NOMO-1 treated with dmso at 0.1 percent for 144 hours (cell line): ENCODE data around the gene CSRP1.
A peak's percentile ranks its signal among the peaks of the same experiment; 100 is the strongest.

Experiments
- DNase-seq: peaks from one replicate; lab custom pipeline; 2025; ENCODE audit not compliant: unreplicated experiment; lab: John Stamatoyannopoulos, UW

CSRP1 gene

GRCh38 chr1:201456499-201457309 is 50.2 kb downstream of the CSRP1 start:
- DNase-seq: peak; percentile 65

- no peak for DNase-seq
These were observed 51.8 kb downstream of the CSRP1 start for GRCh38 chr1:201455098-201455497.

GRCh38 chr1:201454608-201455007 is 52.3 kb downstream of the CSRP1 start:
- DNase-seq: no peak

DNA sequence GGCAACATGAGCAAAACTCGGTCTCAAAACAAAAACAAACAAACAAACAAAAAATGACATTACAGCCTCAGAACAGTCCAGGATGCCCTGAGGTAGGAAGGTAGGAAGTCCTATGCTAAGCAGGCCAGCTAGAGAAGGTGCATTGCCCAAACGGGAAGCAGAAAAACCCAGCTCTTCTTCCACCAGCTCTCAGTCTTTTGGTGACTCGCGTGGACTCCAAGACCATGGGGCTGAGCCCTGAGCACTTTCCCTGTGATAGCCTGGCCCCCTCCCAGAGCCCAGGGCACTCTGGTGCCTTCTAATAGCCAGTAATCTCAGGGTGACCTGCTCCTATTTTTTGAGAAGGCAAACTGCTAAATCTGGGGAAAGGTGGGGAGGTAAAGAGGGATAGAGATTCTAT is 54.1 kb downstream of the CSRP1 start:
- no peak for DNase-seq

GRCh38 chr1:201450721-201451291 is 56.1 kb downstream of the CSRP1 start:
- no peak for DNase-seq

- DNase-seq: no peak
These were observed 57.9 kb downstream of the CSRP1 start for GRCh38 chr1:201448990-201449389.

GRCh38 chr1:201447903-201448871 is 58.7 kb downstream of the CSRP1 start:
- peak; percentile 13 for DNase-seq

DNA sequence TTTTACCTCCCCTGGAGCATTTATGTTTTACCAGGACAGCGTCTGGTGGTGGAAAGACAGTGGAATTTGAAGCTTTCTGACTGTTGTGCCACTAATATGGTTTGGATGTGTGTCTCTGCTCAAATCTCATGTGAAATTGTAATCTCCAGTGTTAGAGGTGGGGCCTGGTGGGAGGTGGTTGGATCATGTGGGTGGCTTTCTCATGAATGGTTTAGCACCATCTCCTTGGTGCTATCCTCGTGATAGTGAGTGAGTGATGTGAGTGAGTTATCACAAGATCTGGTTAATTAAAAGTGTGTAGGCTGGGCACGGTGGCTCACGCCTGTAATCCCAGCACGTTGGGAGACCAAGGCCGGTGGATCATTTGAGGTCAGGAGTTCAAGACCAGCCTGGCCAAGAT is 61.6 kb downstream of the CSRP1 start:
- DNase-seq: no peak

DNA sequence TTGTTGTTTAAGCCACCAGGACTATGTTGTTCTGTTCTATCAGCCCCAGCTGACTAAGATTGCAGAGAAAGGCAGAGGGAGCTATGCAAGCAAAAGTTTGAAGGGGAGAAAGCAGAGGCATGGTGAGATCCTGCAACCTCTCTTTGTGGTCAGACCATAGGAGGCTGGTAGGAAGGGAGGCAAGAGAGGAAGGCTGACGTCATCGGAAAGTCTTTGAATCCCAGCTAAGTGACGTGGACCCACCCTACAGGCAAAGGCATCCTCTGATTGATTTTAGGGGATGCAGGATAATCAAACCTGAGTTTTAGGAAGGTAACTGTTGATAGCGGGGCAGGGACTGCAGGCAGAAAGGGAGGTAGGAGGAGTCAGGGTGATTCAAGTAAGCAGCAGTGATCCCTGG is 62.1 kb downstream of the CSRP1 start:
- no peak for DNase-seq

GRCh38 chr1:201443747-201444146 is 63.2 kb downstream of the CSRP1 start:
- no peak for DNase-seq

- no peak for DNase-seq
These were observed 70.0 kb downstream of the CSRP1 start for GRCh38 chr1:201436969-201437368.

DNA sequence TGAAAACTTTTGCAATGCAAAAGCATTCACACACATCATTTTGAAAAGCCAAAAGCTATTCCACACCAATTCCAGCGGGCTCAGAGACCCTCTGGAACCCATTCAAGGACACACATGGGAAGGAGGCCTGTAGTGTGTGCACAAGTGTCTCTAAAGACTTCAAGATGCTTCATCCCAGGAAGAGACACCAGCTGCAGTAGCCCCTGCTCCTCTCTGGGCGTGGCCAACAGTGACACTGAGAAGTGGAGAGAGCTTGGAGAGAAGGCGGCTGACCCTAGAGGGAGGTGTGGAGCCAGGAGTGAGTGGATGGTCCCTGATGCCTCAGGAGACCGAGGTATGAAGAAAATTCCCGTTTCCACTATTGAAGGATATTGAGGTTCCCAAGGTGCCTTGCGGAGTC is 70.5 kb downstream of the CSRP1 start:
- DNase-seq: no peak

- no peak for DNase-seq
These were observed 72.7 kb downstream of the CSRP1 start for GRCh38 chr1:201434266-201434665.

DNA sequence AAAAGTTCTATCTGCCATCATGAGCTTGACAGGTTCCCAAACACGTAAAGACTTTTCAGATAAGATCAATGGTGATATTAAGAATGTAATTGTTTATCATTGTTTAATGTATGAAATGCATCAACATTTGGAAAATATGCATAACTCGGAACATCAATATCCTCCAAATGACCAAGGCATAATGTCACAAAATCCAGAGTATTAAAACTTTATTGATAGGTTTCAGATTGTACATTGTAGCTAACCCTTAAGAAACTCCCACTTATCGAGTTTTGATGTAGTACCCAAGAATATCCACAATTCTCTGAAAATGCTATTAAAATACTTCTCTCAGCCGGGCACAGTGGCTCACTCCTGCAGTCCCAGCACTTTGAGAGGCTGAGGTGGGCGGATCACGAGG is 73.3 kb downstream of the CSRP1 start:
- no peak for DNase-seq
